Kidney epithelial cell (primary cell): Measurements from ENCODE around the gene CALM3. TPM values are rescaled to one million over a fixed set of nuclear protein-coding genes. Genes with fewer than 3 reads are reported as not detected.

Experiments
- DNase-seq: peaks from one replicate; pipeline ENCODE4 v3.0.0-alpha.2; 2010; ENCODE audit warnings: low read depth
- H3K27me3 ChIP-seq: 2 replicates; pipeline ENCODE4 v1.6.0; 2011; ENCODE audit warnings: low read length; ENCODE audit not compliant: control insufficient read depth, insufficient read depth
- H3K36me3 ChIP-seq: 2 replicates; pipeline ENCODE4 v1.5.1; 2011; ENCODE audit warnings: low read length; ENCODE audit not compliant: control insufficient read depth, insufficient read depth
- H3K4me3 ChIP-seq: 2 replicates; pipeline ENCODE4 v1.5.1; 2011; ENCODE audit warnings: low read depth, mild to moderate bottlenecking, control low read depth, low read length
- CTCF ChIP-seq: IDR thresholded peaks from 2 replicates; pipeline ENCODE4 v1.5.1; 2011; ENCODE audit warnings: mild to moderate bottlenecking, moderate library complexity, low read length, control low read depth, inconsistent platforms; ENCODE audit not compliant: insufficient read depth, poor library complexity, severe bottlenecking
- total RNA-seq: library from RNA; depleted of rRNA; stranded (reverse); fragments of >200 nt; gene quantifications from 2 replicates; pipeline ENCODE4 v1.2.3, GENCODE V29; 2015

CALM3 gene
- total RNA-seq, 1 donor from 2014 or later, result 127 TPM

DNA sequence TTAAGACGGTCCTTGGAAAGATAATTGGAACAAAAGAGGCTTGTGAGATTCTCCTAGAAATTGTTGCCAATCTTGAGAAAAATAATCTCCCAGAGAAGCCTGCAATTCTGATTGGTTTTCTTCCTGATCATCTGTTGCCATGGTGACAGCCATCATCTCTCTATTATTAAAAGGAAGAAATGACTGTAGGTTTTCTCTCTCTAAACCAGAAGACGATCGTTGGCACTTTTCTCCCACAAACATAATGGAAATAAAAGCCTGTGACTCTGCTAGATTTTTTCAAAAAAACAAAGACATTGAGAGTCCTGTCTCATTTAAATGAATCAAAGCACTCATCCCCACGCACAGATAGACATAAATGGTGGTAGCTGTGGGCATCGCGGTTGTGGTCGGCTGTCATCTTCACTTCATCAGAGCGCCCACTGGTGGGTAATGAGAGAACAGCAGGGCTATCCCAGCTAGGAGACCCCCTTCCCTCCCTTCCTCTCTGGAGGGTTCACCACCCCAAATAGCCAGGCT, 21.7 kb upstream of the CALM3 start:
- DNase-seq, result no peak
- Histone ChIP-seq H3K36me3 (no peaks in the 10 kb centered on the region), H3K4me3 (no peak overlapping the region), H3K27me3 (peaks cover 2% of the 10 kb centered on the region)
- peak; percentile 42 for TF ChIP-seq CTCF

- DNase-seq, result no peak
- TF ChIP-seq CTCF, result no peak
- Histone ChIP-seq H3K4me3 (no peak overlapping the region), H3K27me3 (peaks cover 2% of the 10 kb centered on the region), H3K36me3 (no peaks in the 10 kb centered on the region)
Observed at GRCh38 chr19:46580247-46580646, 20.9 kb upstream of the CALM3 start.

- H3K4me3 ChIP-seq, result no peak overlapping the region
- no peak for TF ChIP-seq CTCF
- no peaks in the 10 kb centered on the region for H3K27me3 ChIP-seq
- no peak for DNase-seq
- no peaks in the 10 kb centered on the region for H3K36me3 ChIP-seq
Observed at GRCh38 chr19:46585539-46585938, 15.6 kb upstream of the CALM3 start.

GRCh38 chr19:46586294-46586693, 14.8 kb upstream of the CALM3 start:
- H3K36me3 ChIP-seq, result no peaks in the 10 kb centered on the region
- no peak overlapping the region for H3K4me3 ChIP-seq
- no peaks in the 10 kb centered on the region for H3K27me3 ChIP-seq
- DNase-seq, result no peak
- TF ChIP-seq CTCF, result no peak

DNA sequence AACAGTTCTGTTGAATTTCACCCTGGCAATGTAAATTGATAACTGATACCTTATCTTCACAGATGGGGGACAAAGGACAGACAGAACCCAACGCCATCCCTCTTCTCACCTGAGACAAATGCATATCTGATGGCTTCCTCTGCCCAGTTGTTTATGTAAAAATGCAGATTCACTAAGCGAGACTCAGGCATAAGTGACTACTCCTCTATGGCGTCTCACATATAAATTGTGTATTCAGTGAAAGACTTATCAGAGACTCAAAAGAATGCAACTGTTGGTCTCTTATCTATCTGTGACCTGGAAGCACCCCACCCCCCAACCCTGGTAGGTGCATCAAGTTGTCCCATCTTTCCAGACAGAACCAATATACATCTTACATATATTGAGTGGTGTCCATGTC, 13.3 kb upstream of the CALM3 start:
- Histone ChIP-seq H3K27me3 (no peaks in the 10 kb centered on the region), H3K4me3 (no peak overlapping the region), H3K36me3 (no peaks in the 10 kb centered on the region)
- no peak for DNase-seq
- TF ChIP-seq CTCF, result no peak

GRCh38 chr19:46591254-46591653, 9.9 kb upstream of the CALM3 start:
- no peak for TF ChIP-seq CTCF
- DNase-seq, result no peak
- no peaks in the 10 kb centered on the region for H3K36me3 ChIP-seq
- H3K27me3 ChIP-seq, result no peaks in the 10 kb centered on the region
- no peak overlapping the region for H3K4me3 ChIP-seq
